HG03457 (cell line): ENCODE measurements around the gene XPNPEP1.
A peak's percentile ranks its signal among the peaks of the same experiment; 100 is the strongest.

Source experiments
- ATAC-seq: cut with Tn5 transposase; IDR thresholded peaks from one replicate; pipeline ENCODE4 v1.9.1; 2021; ENCODE audit warnings: moderate number of reproducible peaks; ENCODE audit not compliant: unreplicated experiment

Gene XPNPEP1

DNA sequence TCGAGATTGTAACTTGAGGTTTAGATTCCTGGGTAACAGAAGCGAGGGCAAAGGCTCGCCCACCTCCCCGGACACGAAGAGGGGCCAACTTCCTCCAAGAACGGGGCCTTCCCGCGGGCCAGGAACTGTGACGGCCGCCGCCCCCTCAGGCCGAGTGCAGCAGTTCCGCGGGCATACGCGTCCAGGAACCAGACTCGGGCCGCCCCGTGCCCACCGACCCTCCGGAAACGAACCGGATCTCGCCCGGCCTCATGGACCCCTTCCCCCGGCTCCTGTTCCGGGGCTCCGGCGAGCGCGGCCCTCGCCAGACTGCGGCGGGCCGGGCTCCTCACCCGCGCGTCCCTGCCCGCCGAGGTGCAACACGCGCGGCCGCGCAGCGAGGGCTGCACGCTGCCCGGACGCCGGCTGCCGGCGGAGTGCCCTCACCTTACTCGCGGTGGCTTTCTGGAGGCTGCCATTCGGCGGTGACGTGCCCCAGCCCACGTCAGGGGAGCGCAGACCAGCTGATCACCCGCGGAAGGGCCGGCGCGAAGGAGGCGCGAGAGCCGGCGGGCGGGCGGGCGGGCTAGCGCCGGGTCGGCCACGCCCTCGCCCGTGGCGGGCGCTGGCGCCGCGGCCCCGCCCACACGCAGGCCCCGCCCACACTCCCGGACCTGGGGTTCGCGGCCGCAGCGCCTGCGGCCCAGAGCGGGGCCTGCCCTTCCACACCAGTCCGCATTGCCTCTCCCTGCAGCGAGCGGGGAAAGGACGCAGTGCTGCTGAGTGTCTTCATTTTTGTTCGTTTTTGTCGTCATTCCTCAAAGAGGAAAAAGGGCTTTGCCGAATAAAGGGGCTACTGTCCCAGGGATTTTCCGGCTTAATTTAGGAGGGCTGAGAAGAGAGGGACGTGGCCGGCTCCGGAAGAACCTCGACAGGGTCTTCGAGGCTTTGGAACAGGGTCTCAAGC lies at the start of gene XPNPEP1:
XPNPEP1 (minus strand) TSS at position 536 of the 946 bp plus-strand sequence; CDS start at position 458, 78 bp downstream.
- ATAC-seq, result peak; percentile 94

GRCh38 chr10:109972372-109973001 lies 49.2 kb upstream of the XPNPEP1 start:
- no peak for ATAC-seq

DNA sequence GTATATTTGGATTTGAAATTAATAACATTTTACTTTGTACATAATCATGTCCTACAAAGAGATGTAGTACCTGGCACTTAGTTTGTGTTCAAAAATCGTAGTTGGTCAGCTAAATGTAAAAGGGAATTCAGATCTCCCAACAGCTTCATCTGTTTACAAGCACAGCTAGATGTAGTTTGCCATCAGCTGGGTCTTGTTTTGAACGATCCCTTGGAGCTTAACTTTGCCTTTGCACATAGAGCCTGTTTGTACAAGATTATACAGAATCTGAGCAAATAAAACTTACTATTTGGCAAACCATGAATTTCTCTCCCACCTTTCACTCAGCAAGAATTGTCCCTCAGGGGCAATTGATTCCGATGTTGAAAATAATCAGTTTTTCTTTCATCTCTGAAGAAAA lies 48.3 kb upstream of the XPNPEP1 start:
- no peak for ATAC-seq

DNA sequence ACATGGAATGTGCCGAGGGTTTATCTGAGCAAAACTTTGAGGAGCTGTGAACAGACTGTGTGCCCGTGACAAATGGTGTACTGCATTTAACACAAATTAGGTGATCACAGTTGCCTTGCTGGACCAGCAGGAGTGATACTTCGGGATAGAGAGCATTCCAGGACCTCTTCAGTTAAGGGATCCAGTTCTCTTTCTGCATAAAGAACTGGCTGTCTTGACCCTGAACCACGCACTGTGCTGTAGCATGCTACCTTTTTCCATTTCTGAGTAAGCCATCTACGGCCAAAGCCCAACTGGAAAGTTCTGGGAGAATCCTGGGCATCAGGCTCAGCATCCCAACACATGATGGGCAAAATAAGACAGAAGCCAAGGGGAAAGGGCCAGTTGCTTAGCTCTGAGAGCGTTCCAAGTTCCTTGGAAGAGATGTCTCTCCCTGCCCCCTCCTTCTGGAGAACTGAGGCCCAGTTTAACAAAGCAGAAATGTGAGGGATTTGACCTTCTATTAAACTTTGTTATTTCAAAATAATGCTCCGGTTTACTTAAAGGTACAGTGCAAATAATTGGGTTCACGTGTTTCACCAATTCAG lies 46.5 kb upstream of the XPNPEP1 start:
- no peak for ATAC-seq

GRCh38 chr10:109968953-109969759 lies 45.8 kb upstream of the XPNPEP1 start:
- ATAC-seq, result no peak

GRCh38 chr10:109967739-109968088 lies 44.4 kb upstream of the XPNPEP1 start:
- no peak for ATAC-seq

DNA sequence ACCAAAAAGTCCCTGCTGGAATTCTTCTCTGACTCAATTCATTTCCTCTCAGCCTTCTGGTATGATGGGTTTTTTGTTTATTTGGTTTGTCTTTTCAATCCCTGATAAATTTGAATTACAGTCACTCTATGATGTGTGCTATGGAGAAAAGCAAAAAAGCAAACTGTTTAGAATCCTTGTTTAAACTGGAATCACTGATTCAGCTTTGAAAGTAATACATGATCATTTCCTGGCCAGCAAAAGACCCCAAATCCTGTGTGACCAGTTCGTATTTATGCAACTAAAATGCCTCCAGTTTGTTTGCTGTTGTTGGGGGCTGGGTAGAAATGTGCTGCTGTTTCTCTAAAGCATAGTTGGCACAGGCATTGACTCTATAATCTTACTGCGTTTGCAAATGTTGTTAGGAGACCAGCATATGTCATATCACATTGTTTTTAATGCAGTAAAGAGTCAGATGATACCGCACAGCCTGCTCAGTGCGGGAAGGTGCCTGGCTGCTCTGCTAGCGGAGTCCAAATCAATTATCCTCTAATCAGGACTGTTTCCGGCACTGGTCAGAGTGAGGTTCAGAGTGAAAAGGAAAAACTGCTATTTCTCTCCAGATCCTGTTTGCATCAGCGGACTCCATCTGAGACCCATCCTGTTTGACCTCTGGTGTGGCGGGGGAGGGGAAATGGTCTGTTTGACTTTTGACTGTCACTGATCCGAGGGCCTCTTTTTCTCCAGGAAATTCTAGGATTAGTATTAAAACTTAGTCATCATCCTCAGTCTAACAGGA lies 43.8 kb upstream of the XPNPEP1 start:
- ATAC-seq, result no peak

DNA sequence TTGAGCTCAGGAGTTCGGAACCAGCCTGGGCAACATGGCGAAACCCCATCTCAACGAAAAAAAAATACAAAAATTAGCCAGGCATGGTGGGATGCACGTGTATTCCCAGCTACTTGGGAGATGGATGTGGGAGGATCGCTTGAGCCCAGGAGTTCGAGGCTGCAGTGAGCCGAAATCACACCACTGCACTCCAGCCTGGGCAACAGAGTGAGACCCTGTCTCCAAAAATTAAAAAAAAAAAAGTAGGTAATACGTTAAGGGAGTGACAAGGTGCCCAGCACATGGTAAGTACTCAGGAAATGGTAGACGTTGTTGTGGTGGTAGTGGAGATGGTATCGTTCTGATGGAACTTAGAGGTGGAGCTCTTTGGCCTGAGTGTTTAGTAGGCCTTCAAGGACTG lies 41.0 kb upstream of the XPNPEP1 start:
- ATAC-seq, result no peak

GRCh38 chr10:109963439-109963838 lies 40.1 kb upstream of the XPNPEP1 start:
- no peak for ATAC-seq

DNA sequence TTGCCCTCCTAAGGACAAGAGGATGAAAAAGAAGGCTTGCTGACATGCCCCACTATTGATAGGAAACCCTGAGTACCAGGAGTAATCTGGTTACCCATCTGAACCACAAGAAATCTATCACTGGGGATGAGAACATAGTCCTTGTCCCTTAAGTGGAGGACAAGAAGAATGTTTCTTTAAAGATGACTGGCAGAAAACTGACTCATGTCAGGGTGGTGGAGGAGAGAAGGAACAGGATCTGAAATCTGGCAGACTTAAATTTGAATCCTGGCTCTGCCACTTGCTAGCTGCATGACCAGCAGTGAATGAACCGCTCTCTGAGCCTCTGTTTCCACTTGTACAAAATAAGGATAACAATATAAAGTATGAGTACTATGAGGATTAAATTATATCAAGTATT lies 38.9 kb upstream of the XPNPEP1 start:
- no peak for ATAC-seq

DNA sequence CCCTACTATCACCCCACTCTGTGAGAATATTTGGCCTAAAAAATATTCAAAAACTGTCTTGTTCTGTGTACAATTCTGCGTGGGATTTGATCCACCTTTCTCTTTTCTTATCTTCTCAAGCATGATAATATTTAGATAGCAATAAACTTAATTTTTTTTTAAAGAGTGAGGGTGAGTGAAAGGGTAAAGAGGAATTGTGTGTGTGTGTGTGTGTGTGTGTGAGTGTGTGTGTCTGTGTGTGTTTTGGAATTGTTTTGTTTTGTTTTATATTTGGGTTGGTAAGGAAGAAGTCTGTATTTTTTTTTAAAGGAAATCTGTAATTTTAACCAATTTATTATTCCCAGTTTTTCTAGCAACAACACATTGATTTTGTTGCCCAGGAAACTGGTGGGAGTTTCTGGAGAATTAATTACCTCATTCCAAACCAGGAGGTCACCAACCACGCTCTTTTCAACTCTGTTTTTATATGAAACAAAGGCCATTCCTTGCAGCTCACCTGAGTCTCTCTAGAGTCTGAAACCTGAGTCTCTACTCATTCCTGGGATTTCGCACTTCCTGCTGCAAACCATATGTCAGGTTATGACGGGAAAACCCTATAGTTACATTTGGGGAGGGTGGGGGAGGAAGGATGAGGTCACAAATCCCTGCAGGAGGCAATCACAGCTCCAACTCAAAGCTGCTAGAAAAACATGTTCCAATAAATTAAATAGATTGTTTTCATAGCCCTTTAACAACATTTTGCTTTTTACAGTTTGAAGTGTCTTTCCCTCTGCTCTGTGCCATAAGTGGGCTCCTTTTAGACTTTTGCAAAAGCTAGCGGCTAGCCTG lies 38.1 kb upstream of the XPNPEP1 start:
- ATAC-seq, result no peak

DNA sequence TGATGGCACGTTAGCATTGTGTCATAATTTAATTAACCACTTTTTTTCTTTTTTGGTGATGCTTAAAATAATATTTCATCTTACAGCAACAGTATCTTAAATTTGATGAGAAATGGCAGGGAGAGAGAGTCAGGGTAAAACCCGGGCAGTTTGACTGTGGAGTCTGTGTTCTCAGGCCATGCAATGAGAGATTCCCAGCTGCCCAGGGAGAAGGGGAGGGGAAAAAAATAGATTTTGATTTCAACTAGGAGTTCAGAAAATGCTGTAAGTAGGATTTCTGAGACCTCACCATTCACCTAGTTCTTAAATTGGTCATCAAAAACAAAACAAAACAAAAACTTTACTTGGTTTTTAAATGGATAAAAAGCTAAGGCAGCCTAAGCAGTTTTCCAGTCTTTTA lies 37.4 kb upstream of the XPNPEP1 start:
- no peak for ATAC-seq

- no peak for ATAC-seq
Measured at GRCh38 chr10:109959259-109960145, 36.2 kb upstream of the XPNPEP1 start.

DNA sequence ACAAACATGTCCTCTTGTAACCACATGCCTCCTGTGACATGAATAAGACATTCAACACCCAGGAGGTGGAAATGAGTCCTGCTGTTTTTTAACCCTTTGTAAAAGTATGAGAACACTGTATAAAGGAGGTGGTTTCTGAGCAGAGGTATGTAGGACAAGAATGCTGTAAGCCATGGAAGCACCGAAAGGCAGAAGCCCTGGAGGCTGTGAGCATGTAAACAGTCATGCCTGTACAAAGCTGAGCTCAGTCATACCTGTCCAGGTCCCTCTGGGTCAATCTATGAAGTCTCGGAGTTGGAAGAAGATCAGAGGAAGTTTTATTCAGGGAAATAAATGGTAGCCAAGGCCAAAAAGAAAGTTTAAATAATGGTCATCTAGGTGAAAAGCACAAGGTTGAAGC lies 34.7 kb upstream of the XPNPEP1 start:
- ATAC-seq, result no peak

DNA sequence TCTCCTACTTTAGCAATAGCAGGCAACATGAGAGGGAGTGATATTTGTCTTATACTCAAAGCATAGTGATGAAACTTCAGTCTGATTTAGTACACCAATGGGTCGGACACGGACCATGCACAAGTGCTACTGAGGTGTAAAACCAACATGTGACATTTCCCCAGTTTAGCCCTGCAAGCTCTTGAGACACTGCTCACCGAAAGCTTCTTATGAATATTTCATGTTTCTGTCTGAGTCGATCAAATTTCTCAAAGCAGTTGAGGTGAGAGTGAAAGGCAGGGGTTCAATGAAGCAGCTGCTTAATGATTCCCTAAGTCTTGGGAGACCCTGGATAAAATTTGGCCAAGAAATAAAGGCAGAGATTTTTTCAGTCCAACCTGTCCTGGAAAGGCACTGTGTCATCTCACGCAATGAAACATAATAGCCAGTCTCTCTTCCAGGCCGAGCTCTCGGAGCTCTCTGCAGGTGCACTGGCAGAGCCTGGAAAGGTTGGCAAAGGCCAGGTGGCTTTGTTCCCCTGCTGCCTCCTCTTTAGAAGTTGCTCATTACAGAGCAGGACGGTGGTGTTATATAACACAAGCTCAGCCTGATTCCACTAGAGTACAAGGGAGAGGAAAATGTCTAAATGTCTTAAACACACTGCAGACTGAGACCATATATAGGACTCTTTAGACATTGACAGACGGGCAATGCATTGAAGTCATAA lies 33.9 kb upstream of the XPNPEP1 start:
- ATAC-seq, result peak; percentile 93

DNA sequence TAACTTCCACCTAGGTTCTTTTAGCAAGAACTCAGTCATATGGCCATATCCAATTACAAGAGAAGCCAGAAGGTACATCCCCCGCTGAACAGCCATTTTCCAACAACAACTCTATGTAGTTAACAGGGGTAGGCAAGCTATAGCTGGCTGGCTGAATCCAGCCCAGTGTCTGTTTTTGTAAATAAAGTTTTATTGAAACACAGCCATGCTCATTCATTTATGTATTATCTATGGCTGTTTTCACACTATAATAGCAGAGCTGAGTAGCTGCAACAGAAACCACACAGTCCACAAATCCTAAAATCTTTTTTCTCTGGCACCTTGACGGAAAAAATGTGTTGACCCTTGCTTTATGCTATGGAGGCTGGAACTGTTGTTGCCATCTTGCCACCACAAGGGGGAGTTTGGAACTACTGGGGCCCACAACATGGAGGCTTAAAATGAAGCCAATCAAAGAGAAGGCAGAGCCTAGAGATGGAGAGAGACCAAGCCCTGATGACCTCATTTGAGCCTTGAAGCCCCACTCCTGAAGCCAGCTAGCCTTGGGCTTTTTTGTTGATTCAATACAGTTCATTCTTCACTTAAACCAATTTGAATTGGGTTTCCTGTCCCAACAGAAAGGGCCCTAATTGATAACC lies 33.3 kb upstream of the XPNPEP1 start:
- peak; percentile 82 for ATAC-seq

DNA sequence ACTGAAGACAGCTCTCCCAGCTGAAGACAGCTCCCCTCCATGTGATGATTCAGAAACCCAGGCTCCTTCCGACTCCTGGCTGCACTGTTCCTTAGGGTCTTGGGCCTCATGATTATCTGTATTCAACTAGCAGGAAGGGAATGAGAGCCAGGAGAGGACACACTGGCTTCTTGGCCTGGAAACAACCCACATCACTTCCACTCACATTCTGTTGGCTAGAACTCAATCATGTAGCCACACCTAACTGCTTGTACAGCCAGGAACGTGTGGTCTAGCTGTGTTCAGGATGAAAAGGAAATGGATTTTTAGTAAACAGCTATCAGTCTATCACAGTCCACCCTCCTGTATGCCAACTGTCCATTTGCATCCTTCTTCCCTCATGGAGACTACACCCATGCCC lies 30.5 kb upstream of the XPNPEP1 start:
- no peak for ATAC-seq
